Measurements from ENCODE around the gene TTLL5.

Gene TTLL5

DNA sequence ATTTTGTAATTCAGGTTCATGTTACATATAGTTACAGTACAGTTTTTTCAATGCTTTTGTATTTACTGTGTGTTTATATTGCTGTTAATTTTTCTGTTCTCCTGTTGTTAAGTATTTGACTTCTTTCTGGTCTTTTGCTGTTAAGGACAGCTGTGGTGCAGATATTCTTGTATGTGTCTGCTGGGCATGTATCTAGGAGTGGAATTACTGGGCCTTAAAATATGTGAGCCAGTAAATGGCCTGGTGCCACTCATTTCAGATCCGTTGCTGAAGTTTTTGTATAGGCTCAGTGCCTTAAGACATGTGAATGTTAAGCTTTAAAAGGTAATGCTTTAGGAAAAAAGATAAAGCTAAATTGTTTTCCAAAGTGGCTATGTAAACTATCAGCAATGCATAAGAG is 87.3 kb downstream of the TTLL5 start:
- Histone ChIP-seq H3K4me2 (ENCODE audit: low read depth, low read length, poor library complexity, severe bottlenecking) (no peak overlapping the region), H3K27ac (ENCODE audit: low read depth, low read length) (no peak overlapping the region), H3K9me3 (ENCODE audit: insufficient read depth, low read length) (no peaks in the 10 kb centered on the region), H3K27me3 (ENCODE audit: low read length) (no peaks in the 10 kb centered on the region), H3K79me2 (ENCODE audit: insufficient read depth, low read length) (no peaks in the 10 kb centered on the region), H3K36me3 (ENCODE audit: low read length) (peaks cover 13% of the 10 kb centered on the region; the same call in 1 of the 2 replicates), H3K9me2 (replicated peaks; ENCODE audit: insufficient read depth, low read length) (no peaks in the 10 kb centered on the region), H4K20me1 (ENCODE audit: low read depth, low read length) (no peaks in the 10 kb centered on the region), H3F3A (ENCODE audit: insufficient read depth) (no peaks in the 10 kb centered on the region), H3K4me3 (ENCODE audit: insufficient read depth, low read length, poor library complexity, severe bottlenecking) (no peak overlapping the region), H3K9ac (ENCODE audit: low read length) (no peak overlapping the region), H2AFZ (ENCODE audit: low read depth, low read length, severe bottlenecking) (no peak overlapping the region)
- TF ChIP-seq EZH2phosphoT487 (conservative IDR thresholded peaks at IDR 0.05; ENCODE audit: low read length) = no peak
- TF ChIP-seq, protein P1, sequence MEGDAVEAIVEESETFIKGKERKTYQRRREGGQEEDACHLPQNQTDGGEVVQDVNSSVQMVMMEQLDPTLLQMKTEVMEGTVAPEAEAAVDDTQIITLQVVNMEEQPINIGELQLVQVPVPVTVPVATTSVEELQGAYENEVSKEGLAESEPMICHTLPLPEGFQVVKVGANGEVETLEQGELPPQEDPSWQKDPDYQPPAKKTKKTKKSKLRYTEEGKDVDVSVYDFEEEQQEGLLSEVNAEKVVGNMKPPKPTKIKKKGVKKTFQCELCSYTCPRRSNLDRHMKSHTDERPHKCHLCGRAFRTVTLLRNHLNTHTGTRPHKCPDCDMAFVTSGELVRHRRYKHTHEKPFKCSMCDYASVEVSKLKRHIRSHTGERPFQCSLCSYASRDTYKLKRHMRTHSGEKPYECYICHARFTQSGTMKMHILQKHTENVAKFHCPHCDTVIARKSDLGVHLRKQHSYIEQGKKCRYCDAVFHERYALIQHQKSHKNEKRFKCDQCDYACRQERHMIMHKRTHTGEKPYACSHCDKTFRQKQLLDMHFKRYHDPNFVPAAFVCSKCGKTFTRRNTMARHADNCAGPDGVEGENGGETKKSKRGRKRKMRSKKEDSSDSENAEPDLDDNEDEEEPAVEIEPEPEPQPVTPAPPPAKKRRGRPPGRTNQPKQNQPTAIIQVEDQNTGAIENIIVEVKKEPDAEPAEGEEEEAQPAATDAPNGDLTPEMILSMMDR (IDR thresholded peaks at IDR 0.05; ENCODE audit: insufficient read depth, low read length, poor library complexity, severe bottlenecking) = no peak

DNA sequence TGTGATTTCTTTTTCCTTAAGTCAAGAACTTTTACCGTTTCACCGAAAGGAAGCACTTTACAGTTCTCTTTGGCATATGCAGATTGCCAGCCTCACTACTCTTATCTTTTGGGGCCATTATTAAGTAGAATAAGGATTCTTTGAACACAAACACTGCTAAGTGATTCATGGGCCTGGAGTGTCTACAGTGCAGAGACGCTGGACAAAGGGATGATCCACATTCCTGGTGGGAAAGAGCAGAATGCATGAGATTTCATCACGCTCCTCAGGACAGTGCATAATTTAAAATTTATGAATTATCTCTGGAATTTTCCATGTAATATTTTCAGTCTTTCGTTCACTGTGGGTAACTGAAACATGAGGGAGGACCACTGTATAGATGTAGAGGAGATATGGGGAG is 90.2 kb downstream of the TTLL5 start:
- Histone ChIP-seq H3K79me2 (ENCODE audit: insufficient read depth, low read length) (no peaks in the 10 kb centered on the region), H3K4me2 (ENCODE audit: low read depth, low read length, poor library complexity, severe bottlenecking) (no peak overlapping the region), H3K9ac (ENCODE audit: low read length) (no peak overlapping the region), H3K27ac (ENCODE audit: low read depth, low read length) (no peak overlapping the region), H3K4me3 (ENCODE audit: insufficient read depth, low read length, poor library complexity, severe bottlenecking) (no peak overlapping the region), H4K20me1 (ENCODE audit: low read depth, low read length) (no peaks in the 10 kb centered on the region), H3K9me3 (ENCODE audit: insufficient read depth, low read length) (no peaks in the 10 kb centered on the region), H3K27me3 (ENCODE audit: low read length) (no peaks in the 10 kb centered on the region), H3K9me2 (replicated peaks; ENCODE audit: insufficient read depth, low read length) (no peaks in the 10 kb centered on the region), H3K36me3 (ENCODE audit: low read length) (peaks cover 10% of the 10 kb centered on the region; the same call in 1 of the 2 replicates), H2AFZ (ENCODE audit: low read depth, low read length, severe bottlenecking) (no peak overlapping the region), H3F3A (ENCODE audit: insufficient read depth) (no peaks in the 10 kb centered on the region)
- TF ChIP-seq, protein P1 (IDR thresholded peaks at IDR 0.05; ENCODE audit: insufficient read depth, low read length, poor library complexity, severe bottlenecking) = no peak
- TF ChIP-seq EZH2phosphoT487 (conservative IDR thresholded peaks at IDR 0.05; ENCODE audit: low read length) = no peak

DNA sequence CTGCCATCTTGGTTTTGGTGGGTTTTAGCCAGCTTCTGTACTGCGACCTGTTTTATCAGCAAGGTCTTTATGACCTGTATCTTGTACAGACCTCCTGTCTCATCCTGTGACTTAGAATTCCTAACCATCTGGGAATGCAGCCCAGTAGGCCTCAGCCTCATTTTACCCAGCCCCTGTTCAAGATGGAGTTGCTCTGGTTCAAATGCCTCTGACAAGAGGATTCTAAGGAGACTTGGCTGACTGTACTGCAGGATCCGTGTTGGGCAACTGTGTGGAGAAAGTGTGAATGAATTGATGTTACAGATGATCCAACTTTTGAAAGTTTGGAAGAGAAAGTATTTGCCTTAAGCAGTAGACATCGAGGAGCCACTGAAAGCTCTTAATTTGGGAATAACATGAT is 91.0 kb downstream of the TTLL5 start:
- H3K9me3 ChIP-seq (ENCODE audit: insufficient read depth, low read length) = no peaks in the 10 kb centered on the region
- no peaks in the 10 kb centered on the region for H3K9me2 ChIP-seq (replicated peaks; ENCODE audit: insufficient read depth, low read length)
- no peaks in the 10 kb centered on the region for H3K79me2 ChIP-seq (ENCODE audit: insufficient read depth, low read length)
- H4K20me1 ChIP-seq (ENCODE audit: low read depth, low read length) = no peaks in the 10 kb centered on the region
- H3K9ac ChIP-seq (ENCODE audit: low read length) = no peak overlapping the region
- no peak for TF ChIP-seq EZH2phosphoT487 (conservative IDR thresholded peaks at IDR 0.05; ENCODE audit: low read length)
- TF ChIP-seq, protein P1 (IDR thresholded peaks at IDR 0.05; ENCODE audit: insufficient read depth, low read length, poor library complexity, severe bottlenecking) = no peak
- no peak overlapping the region for H3K4me2 ChIP-seq (ENCODE audit: low read depth, low read length, poor library complexity, severe bottlenecking)
- H3K36me3 ChIP-seq (ENCODE audit: low read length) = peaks cover 10% of the 10 kb centered on the region; the same call in 1 of the 2 replicates
- H3K27me3 ChIP-seq (ENCODE audit: low read length) = no peaks in the 10 kb centered on the region
- H3F3A ChIP-seq (ENCODE audit: insufficient read depth) = no peaks in the 10 kb centered on the region
- no peak overlapping the region for H2AFZ ChIP-seq (ENCODE audit: low read depth, low read length, severe bottlenecking)
- H3K4me3 ChIP-seq (ENCODE audit: insufficient read depth, low read length, poor library complexity, severe bottlenecking) = no peak overlapping the region
- H3K27ac ChIP-seq (ENCODE audit: low read depth, low read length) = no peak overlapping the region

Data from SU-DHL-6 (cell line).